ENCODE measurements around the gene CDH15.

Gene CDH15

GRCh38 chr16:89139907-89140361, 31.6 kb upstream of the CDH15 start:
- peak in 4 of 10 donors; percentile 14 to 80 (median 57) for DNase-seq
- intact Hi-C loops (cut with DNase I), result no loop called here

DNA sequence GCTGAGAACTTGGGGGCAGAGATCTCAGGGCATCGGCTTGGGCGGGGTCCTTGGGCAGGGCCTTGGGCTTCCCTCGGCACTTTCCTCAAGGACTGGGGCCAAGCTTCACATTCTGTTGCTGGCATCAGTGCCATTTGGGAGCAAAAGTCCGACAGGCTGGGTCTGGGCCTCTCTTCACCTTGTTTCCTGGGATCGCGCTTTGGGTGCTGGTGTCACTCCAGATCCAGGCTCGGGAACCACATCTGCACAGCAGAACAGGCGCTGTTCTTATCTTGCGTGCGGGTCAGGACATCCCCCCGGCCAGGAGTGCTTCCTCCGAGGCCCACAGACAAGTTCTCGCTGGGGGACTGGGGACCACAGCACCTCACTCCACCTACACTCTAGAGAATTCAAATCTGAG, 31.1 kb upstream of the CDH15 start:
- intact Hi-C loops (cut with DNase I), result no loop called here
- peak in 3 of 10 donors; percentile 25 to 70 (median 50) for DNase-seq

- DNase-seq, result peak in 4 of 10 donors; percentile 16 to 81 (median 64)
- intact Hi-C loops (cut with DNase I), result no loop called here
Measured at GRCh38 chr16:89140981-89141883, 30.3 kb upstream of the CDH15 start.

- DNase-seq, result peak in 4 of 10 donors; percentile 22 to 72 (median 58)
- intact Hi-C loops (cut with DNase I), result no loop called here
Measured at GRCh38 chr16:89141884-89142267, 29.7 kb upstream of the CDH15 start.

DNA sequence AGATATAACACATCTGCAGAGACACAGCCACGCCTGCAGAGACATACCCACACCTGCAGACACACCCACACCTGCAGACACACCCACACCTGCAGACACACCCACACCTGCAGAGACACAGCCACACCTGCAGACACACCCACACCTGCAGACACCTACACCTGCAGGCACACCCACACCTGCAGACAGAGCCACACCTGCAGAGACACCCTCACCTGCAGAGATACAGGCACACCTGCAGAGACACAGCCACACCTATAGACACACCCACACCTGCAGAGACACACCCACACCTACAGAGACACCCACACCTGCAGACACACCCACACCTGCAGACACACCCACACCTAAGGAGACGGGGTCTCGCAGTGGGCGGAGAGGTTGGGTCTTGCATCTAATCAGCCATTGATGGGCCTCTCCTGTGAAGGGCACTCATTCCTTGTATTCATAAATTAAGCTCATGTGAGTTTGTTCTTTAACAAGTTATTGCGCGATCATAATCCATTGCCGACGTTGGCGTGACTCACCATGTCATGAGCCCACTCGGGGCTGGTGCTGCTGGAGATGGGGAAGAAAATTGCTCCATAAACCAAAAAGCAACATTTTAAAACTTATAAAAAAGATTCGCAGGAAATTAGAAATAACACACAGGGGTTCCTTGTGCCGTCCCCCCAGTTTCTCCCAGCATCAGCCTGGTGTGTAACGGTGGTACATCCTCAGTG, 28.9 kb upstream of the CDH15 start:
- DNase-seq, result peak in 2 of 10 donors; percentile 42 to 47
- intact Hi-C loops (cut with DNase I), result no loop called here

- intact Hi-C loops (cut with DNase I), result no loop called here
- peak in 3 of 10 donors; percentile 11 to 79 (median 75) for DNase-seq
Measured at GRCh38 chr16:89143201-89143741, 28.3 kb upstream of the CDH15 start.

DNA sequence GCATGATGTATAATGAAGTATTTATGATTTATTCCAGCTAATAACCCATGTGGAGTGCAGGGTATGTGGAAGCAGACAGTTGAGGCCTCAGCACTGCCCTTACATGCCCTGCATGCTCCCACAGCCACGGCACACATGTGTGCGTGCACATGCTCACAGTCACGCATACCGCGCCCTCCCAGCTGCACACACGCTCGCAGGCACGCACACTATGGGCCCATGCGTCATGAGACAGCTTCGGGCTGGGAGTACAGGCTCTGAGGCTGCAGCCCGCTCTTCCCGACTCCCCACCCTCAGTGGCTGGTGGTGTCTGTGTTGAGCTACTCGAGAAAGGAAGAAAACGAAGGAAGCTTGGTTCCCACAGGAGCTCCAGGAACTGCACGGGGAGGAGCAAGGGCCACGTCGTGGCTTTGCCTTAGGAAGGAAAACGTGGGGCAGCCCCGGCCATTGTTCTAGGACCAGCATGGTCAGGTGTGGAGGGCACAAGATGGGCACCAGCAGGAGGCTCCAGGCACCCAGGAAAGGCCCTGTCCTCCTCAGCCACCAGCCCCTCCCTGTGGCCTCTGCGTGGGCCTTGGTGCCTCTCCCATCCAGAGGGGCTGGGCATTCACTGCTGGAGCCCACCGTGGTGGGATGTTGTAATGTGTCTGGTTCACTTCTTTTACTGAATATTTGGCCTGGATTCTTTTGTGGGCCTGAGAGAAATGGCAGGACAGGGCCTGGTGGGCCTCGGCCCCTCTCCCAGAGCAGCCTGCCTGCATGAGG, 27.5 kb upstream of the CDH15 start:
- intact Hi-C loops (cut with DNase I), result no loop called here

GRCh38 chr16:89144681-89145080, 26.9 kb upstream of the CDH15 start:
- peak in 4 of 10 donors; percentile 16 to 51 (median 44) for DNase-seq
- intact Hi-C loops (cut with DNase I), result no loop called here

More for the DNA sequence above, 27.5 kb upstream of the CDH15 start:
- DNase-seq, result peak in 3 of 10 donors; percentile 27 to 66 (median 39)

- DNase-seq, result peak in 4 of 10 donors; percentile 13 to 74 (median 61)
- intact Hi-C loops (cut with DNase I), result no loop called here
Measured at GRCh38 chr16:89145406-89146161, 26.0 kb upstream of the CDH15 start.

GRCh38 chr16:89146211-89147005, 25.1 kb upstream of the CDH15 start:
- peak in 4 of 10 donors; percentile 13 to 63 (median 34) for DNase-seq
- intact Hi-C loops (cut with DNase I), result no loop called here

DNA sequence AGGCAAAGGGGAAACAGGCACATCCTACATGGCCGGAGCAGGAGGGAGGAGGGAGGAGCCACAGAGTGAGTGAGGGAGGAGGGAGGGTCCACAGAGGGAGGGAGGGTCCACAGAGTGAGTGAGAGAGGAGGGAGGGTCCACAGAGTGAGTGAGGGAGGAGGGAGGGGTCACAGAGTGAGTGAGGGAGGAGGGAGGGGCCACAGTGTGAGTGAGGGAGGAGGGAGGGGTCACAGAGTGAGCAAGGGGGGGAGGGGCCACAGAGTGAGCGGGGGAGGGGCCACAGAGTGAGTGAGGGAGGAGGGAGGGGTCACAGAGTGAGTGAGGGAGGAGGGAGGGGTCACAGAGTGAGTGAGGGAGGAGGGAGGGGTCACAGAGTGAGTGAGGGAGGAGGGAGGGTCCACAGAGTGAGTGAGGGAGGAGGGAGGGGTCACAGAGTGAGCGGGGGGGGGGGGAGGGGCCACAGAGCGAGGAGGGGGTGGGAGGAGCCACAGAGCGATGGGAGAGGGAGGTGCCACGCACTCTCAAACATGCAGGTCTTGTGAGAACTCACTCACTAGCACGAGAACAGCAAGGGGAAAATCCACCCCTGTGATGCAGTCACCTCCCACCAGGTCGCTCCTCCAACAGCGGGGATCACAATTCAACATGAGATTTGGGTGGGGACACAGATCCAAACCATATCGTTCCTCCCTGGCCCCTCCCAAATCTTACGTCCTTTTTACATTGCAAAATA, 24.3 kb upstream of the CDH15 start:
- DNase-seq, result peak in 1 of 10 donors; percentile 24
- intact Hi-C loops (cut with DNase I), result no loop called here

DNA sequence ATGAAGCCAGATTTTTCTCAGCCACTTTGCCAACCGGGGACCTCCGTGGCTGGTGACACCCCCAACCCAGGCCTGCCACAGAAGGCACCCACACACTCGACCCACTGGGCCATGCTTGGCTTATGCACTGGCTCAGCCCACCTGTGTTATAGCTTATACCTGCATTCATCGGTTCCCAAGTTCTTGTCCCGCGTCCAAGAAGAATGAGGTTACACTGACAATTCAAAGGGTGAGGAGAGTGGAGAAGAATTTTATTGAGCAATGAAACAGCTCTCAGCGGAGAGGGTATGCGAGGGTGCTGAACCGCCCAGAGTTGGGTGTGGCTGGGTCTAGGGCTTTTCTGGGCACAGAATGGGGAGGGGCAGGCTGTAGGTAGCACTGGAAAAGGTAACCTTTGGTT, 22.2 kb upstream of the CDH15 start:
- intact Hi-C loops (cut with DNase I), result no loop called here
- DNase-seq, result peak in 1 of 10 donors; percentile 19

GRCh38 chr16:89150090-89150835, 21.3 kb upstream of the CDH15 start:
- intact Hi-C loops (cut with DNase I), result no loop called here
- DNase-seq, result peak in 3 of 10 donors; percentile 20 to 66 (median 21)

DNA sequence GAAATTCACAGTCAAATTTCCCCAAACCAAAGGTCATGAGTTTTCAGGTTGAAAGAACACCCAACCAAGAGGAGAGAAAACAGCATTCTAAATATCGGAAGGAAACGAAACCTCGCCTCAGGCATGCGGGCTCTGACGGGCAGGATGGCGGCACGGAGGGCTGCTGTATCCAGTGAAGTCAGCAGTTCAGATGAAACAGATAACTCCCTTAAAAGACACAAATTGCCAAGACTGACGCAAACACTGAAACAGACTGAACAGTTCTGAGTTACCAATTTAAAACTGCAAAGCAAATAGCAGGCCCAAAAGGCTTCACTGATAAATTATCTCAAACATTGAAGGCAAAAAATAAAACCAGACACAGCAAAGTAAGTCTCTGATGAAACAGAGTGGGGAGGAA, 20.6 kb upstream of the CDH15 start:
- peak in 2 of 10 donors; percentile 42 to 49 for DNase-seq
- intact Hi-C loops (cut with DNase I), result no loop called here

- peak in 1 of 10 donors; percentile 65 for DNase-seq
- intact Hi-C loops (cut with DNase I), result no loop called here
Measured at GRCh38 chr16:89152831-89153700, 18.5 kb upstream of the CDH15 start.

GRCh38 chr16:89153848-89154271, 17.7 kb upstream of the CDH15 start:
- DNase-seq, result no peak
- intact Hi-C loops (cut with DNase I), result no loop called here

All from posterior cingulate gyrus (tissue), 11 donors.